Hindlimb muscle (tissue), 1 donor: ENCODE measurements around the gene ATG13. TPM values are rescaled to one million over a fixed set of nuclear protein-coding genes. Genes with fewer than 3 reads are reported as not detected.
"Not testable (repeated sequence)": the region's sequence is repeated elsewhere in the genome, so short reads cannot be mapped to it uniquely, and the experiment has no call there.

Experiments used
- DNase-seq: peaks from one replicate; pipeline ENCODE4 v3.0.0-alpha.2; 2013
- polyA plus RNA-seq: library from polyadenylated mRNA; unstranded; fragments of 120-200 nt; gene quantifications from one replicate; pipeline ENCODE4 v1.2.1, GENCODE V29; 2013; ENCODE audit not compliant: insufficient read length

ATG13 gene
- polyA plus RNA-seq, 1 donor, result 38.7 TPM

- no peak for DNase-seq
Measured at GRCh38 chr11:46643986-46644385, 26.6 kb downstream of the ATG13 start.

- DNase-seq, result peak; percentile 43
Measured at GRCh38 chr11:46649180-46649738, 31.9 kb downstream of the ATG13 start.

GRCh38 chr11:46655631-46656030, 38.3 kb downstream of the ATG13 start:
- no peak for DNase-seq

- no peak for DNase-seq
Measured at GRCh38 chr11:46657186-46657585, 39.8 kb downstream of the ATG13 start.

- no peak for DNase-seq
Measured at GRCh38 chr11:46658259-46658658, 40.9 kb downstream of the ATG13 start.

GRCh38 chr11:46659908-46660307, 42.6 kb downstream of the ATG13 start:
- DNase-seq, result no peak

- no peak for DNase-seq
Measured at GRCh38 chr11:46661836-46662235, 44.5 kb downstream of the ATG13 start.

GRCh38 chr11:46662366-46662765, 45.0 kb downstream of the ATG13 start:
- DNase-seq, result no peak

GRCh38 chr11:46663277-46663940, 46.1 kb downstream of the ATG13 start:
- DNase-seq, result no peak

- DNase-seq, result no peak
Measured at GRCh38 chr11:46664612-46665011, 47.3 kb downstream of the ATG13 start.

GRCh38 chr11:46665356-46665755, 48.0 kb downstream of the ATG13 start:
- DNase-seq, result no peak

- DNase-seq, result no peak
Measured at GRCh38 chr11:46666516-46666915, 49.2 kb downstream of the ATG13 start.

- no peak for DNase-seq
Measured at GRCh38 chr11:46667043-46667481, 49.7 kb downstream of the ATG13 start.

GRCh38 chr11:46668480-46669085, 51.2 kb downstream of the ATG13 start:
- no peak for DNase-seq

- DNase-seq, result no peak
Measured at GRCh38 chr11:46669711-46670139, 52.4 kb downstream of the ATG13 start.

- DNase-seq, result not testable (repeated sequence)
Measured at GRCh38 chr11:46670521-46670920, 53.2 kb downstream of the ATG13 start.

- no peak for DNase-seq
Measured at GRCh38 chr11:46671958-46672315, 54.6 kb downstream of the ATG13 start.

GRCh38 chr11:46672381-46672839, 55.1 kb downstream of the ATG13 start:
- no peak for DNase-seq

- DNase-seq, result no peak
Measured at GRCh38 chr11:46673713-46674462, 56.5 kb downstream of the ATG13 start.

- DNase-seq, result peak; percentile 50
Measured at GRCh38 chr11:46674463-46675287, 57.3 kb downstream of the ATG13 start.

GRCh38 chr11:46675288-46675851, 58.0 kb downstream of the ATG13 start:
- DNase-seq, result peak; percentile 40

GRCh38 chr11:46675949-46676348, 58.6 kb downstream of the ATG13 start:
- DNase-seq, result no peak
